ENCODE measurements around the gene ZNF195. TPM values are rescaled to one million over a fixed set of nuclear protein-coding genes. Genes with fewer than 3 reads are reported as not detected.

The ZNF195 gene
- total and polyA plus RNA-seq, 2 of the 8 experiments (the other 6 are each of a cell fraction or from before 2014, with no cell fraction given), result 23.9 to 88.6 TPM

GRCh38 chr11:3378426-3379423 is at the start of gene ZNF195 (continued):
- TF ChIP-seq TEAD4 (IDR thresholded peaks at IDR 0.05; ENCODE audit: low read depth, low read length), result no peak
- peak; percentile 27; the same call in 1 of the 2 replicates for TF ChIP-seq CREB1 (IDR thresholded peaks at IDR 0.05)
- no peak for TF ChIP-seq CHD1 (IDR thresholded peaks at IDR 0.05; ENCODE audit: low read depth, low read length)
- no peak for TF ChIP-seq CEBPB (IDR thresholded peaks at IDR 0.05; ENCODE audit: low read depth, low read length)
- no peak for TF ChIP-seq USF2 (IDR thresholded peaks at IDR 0.05; ENCODE audit: low read length)
- TF ChIP-seq RBBP5 (IDR thresholded peaks at IDR 0.05; ENCODE audit: borderline replicate concordance, low read depth, low read length), result peak; percentile 61; the same call in 1 of the 2 replicates
- no peak for TF ChIP-seq MAFK (IDR thresholded peaks at IDR 0.05; ENCODE audit: low read depth, low read length)
- no peak for TF ChIP-seq CHD7 (IDR thresholded peaks at IDR 0.05; ENCODE audit: insufficient replicate concordance, low read length)

Measured in H1 (cell line).